SIG-M5 treated with dmso at 0.1 percent for 504 hours (cell line): ENCODE data around the gene FPR1.
A peak's percentile ranks its signal among the peaks of the same experiment; 100 is the strongest.

Experiments used
- DNase-seq: peaks from one replicate; lab custom pipeline; 2025; ENCODE audit not compliant: unreplicated experiment; lab: John Stamatoyannopoulos, UW

Gene FPR1

DNA sequence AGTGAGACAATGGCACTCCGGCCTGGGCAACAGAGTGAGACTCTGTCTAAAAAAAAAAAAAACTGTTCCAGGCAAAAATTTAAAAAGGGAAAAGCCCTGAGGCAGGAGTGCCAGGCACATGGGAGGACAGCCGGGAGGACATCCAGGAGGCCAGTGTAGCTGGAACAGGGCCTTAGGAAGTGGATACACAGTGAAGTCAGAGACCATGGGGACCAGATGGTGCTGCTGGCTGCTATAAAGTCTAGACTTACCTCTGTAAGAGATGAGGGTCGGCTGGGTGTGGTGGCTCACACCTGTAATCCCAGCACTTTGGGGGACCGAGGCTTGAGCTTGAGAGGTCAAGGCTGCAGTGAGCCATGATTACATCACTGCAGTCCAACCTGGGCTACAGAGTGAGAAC lies 42.9 kb downstream of the FPR1 start:
- no peak for DNase-seq

DNA sequence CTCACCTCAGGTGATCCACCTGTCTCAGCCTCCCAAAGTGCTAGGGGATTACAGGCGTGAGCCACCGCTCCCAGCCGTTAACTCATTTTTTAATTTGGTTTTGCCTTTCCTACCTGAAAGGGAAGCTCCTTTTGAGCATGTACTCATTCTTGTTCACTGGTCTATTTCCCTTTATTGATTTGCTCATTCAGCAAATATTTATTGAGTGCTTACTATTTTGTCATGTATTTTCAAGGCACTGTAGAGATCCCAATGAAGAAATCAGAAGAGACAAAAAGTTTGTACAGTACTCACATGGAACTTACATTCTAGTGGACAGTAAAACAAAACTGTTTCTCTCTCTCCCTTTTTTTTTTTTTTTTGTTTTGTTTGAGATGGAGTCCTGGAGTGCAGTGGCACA lies 44.8 kb downstream of the FPR1 start:
- no peak for DNase-seq

DNA sequence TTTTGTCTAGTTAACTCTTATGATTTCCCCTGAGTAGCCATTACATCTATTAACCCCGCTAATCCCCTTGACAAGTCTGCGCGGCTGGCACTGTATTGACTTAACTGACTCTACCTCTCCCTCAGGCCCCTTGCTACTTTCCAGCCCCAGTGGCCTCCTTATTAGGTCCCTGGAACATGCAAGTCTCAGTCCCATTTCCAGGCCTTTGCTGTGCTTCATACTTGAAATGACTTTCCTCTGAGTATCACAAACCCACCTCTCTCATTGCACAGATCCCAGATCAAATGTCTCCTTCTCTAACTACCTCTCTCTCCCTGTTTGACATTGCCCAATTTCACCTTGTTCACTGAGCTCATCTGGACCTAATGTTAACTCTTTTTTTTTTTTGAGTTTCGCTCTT lies 45.4 kb downstream of the FPR1 start:
- no peak for DNase-seq

- DNase-seq: no peak
Measured at GRCh38 chr19:51704626-51705025, 47.1 kb downstream of the FPR1 start.

DNA sequence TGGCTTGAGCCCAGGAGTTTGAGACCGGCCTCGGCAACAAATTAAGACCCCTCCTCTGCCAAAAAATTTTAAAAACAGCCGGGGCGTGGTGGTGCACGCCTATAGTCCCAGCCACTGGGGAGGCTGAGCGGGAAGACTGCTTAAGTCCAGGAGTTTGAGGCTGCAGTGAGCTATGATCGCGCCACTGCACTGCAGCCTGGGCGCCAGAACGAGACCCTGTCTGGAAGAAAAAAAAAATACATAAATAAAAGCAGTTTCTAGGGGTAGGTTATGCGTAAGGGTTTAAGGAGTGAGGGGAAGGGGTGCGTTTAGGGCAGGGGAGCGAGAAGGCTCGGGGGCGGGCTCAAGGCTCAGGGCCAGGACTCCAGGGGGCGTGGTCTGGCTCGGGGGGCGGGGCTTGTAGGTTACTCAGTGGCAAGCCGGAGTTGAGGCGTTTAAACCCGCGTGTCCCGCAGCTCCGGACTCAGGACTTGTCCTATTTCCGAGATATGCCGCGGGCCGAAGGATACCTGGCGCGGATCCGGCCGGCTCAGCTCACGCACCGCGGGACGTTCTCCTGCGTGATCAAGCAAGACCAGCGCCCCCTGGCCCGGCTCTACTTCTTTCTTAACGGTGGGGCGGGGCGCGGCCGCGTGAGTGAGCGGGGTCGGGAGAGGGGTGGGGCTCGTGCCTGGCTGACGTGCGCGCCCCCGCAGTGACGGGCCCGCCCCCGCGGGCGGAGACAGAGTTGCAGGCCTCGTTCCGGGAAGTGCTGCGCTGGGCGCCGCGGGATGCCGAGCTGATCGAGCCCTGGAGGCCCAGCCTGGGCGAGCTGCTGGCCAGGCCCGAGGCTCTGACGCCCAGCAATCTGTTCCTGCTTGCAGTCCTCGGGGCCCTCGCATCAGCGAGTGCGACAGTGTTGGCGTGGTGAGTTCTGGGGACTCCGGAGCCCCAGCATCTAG lies 47.8 kb downstream of the FPR1 start:
- peak; percentile 84 for DNase-seq

DNA sequence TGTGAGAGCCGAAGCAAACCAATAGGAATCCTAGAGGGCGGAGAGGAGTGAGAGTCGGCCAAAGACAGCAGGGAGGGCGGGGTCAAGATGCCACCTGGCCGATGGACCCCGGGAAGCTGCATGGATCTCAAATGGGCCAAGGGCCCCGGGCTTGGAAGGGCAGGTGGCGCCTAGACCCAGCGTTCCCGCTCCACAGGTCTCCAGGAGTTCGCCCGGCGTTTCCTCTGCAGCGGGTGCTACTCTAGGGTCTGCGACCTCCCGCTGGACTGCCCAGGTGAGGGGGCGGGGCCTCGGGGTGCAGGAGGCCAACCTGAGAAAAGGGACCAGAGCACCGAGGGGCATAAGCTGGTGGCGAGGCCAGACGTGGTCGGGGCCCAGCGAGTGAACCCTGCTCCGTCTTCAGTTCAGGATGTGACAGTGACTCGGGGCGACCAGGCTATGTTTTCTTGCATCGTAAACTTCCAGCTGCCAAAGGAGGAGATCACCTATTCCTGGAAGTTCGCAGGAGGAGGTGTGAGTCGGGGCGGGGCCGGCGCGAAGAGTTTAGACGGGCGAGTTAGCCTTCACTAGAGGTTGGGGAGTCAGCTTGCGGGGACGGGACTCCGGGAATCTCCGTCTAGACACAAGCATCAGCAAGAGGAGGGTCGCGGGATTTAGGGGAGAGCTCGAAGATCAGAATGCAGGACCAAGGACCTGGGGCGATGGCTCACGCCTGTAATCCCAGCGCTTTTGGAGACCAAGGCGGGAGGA lies 48.7 kb downstream of the FPR1 start:
- DNase-seq: no peak

DNA sequence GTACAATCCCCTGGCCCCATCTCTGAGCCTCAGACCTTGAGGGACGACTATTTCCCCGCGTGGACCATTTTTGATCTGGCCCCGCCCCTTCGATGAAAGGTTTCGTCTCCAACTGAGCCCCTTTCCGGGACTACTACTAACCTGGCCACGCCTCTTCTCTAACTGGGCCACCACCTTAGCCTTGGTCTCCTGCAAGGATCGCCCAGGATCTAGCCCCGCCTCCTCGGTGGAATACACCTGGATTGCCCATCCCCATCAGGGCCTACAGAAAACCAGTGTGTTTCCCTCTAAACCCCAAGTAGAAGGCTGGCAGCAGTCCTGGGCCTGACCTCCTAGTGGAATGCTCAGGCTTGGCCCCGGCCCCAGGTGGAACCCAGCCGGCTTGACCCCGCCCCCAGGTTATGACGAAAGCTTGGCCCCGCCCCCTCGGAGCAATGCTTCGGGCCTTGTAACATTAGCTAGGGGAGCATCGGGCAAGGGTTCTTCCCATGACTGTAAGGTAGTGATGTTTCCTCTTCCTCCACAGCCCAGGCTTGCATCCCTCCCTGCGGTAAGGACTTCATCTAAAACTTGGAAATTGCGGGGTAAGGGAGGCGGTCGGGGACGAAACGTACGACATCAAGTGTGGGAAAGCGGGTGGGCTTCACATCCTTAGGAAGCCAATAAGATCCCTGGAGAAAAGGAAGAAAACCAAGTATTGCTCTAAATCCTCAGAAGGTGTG lies 49.4 kb downstream of the FPR1 start:
- peak; percentile 9 for DNase-seq

DNA sequence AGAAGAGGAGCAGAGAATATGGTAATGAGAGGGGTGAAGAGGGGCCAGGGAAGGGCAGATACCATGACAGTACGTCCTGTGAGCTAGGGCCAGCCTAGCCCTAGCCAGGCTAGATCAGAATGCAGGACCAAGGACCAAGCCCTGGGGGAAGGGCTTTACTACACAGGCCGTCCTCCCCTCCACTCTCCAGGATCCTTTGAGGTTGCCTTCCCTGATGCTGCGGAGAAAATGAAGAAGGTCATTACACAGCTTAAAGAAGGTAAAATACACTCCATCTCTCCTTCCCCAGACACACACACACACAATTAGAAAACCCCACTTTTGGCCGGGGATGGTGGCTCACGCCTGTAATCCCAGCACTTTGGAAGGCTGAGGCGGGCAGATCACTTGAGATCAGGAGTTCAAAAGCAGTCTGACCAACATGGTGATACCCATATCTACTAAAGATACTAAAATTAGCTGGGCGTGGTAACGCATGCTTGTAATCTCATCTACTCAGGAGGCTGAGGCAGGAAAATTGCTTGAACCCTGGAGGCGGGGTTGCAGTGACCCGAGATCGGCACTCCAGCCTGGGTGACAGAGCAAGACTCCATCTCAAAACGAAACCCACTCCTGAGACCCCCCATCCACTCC lies 50.1 kb downstream of the FPR1 start:
- DNase-seq: no peak

DNA sequence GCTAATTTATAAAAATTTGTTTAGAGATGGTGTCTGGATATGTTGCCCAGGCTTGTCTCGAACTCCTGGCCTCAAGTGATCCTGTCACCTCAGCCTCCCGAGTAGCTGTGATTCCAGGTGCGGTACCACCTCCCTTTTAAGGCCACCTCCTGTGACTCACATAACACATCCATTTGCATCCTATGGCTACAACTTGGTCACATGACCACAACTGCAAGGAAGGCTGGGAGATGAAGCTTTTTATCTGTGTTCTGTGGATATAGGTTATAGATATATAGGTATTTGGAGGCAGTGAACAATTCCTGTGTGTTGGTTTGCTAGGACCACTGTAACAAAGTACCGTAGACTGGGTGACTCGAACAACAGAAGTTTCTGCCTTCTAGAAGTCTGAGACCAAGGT lies 52.5 kb downstream of the FPR1 start:
- no peak for DNase-seq

DNA sequence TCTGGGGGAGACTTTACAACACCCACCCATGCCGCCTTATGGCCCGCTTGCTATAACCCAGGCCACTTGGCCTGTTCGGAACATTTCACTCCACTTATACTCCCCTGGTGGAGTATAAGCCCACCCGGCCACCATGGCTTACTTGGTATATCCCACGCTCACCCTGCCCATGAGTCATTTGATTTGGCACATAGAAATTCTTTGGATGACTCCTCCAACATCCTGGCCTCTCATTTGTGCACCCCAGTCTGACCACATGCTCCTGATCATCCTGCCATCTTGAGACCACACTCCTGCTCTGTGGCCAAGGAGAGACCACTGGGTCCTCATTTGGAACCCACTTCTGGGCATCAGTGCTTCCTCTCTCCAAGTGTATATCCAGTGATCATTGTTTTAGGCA lies 53.4 kb downstream of the FPR1 start:
- DNase-seq: no peak

DNA sequence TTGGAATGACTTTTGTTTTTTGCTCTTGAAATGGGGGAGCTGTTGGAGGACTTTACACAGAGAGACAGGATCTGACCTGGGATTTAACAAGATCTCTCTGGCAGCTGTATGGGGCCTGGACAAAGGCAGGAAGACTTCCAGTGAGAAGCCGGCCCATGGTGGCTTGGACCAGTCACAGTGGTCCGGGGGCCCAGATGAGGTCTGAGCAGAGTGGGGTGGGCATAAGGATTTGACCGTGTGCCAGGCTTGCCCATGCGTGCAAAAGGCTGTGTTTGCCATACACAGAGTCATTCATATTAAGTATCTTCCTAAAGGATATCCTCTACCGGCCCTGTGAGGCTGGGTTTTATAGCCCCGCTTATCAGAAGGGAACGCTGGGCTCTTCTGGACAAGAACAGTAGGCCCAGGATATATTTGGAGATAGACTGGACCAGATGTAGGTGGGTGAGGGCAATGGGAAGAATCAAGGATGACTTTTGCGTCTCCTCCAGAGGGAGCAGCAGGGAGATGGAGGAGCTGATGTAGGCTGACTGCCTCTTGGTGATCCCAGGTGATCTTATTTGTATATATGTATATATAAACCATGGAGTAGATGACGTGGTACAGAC lies 54.4 kb downstream of the FPR1 start:
- DNase-seq: no peak

DNA sequence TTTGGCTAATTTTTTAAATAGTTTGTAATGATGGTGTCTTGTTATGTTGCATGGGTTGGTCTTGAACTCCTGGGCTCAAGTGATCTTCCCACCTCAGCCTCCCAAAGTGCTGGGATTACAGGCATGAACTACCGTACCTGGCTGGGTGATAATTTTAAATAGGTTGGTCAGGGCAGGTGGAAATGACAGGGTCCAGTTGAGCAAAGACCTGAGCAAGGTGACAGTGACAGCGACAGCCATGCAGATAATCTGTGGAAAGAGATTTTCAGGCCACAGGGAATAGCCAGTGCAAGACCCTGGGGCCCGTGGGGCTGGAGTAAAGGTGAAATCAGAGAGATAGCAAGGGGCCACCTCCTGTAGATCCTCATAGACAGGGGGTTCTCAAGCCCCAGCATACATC lies 55.1 kb downstream of the FPR1 start:
- DNase-seq: no peak
